WTC11 (cell line): ENCODE data around the gene FAM89A. TPM values are rescaled to one million over a fixed set of nuclear protein-coding genes. Genes with fewer than 3 reads are reported as not detected.

Source experiments
- ATAC-seq: fragments of 200-7000 bp; cut with Tn5 transposase; 2 replicates; pipeline ENCODE4 v1.10.0; 2021; ENCODE audit warnings: mild to moderate bottlenecking, moderate library complexity
- CTCF ChIA-PET: fragments of 300-600 bp; sonication (Branson Sonifier 250); formaldehyde crosslinking; loops from one replicate; lab custom pipeline; 2021; ENCODE audit warnings: antibody characterized with exemption; lab: Charles Lee
- POLR2A ChIA-PET: fragments of 350-600 bp; sonication (Branson Sonifier 250); formaldehyde crosslinking; loops from one replicate; lab custom pipeline; 2021; ENCODE audit warnings: antibody characterized with exemption; lab: Charles Lee
- DNase-seq: peaks from one replicate; pipeline ENCODE4 v3.0.0; 2021; ENCODE audit warnings: low spot score
- H3K27ac Mint-ChIP-seq: 2 replicates; pipeline ENCODE4 v1.8.0; 2021; ENCODE audit warnings: mixed read lengths
- H3K27me3 Mint-ChIP-seq: 2 replicates; pipeline ENCODE4 v1.8.0; 2021; ENCODE audit warnings: low read depth, mild to moderate bottlenecking, moderate library complexity, mixed read lengths
- H3K36me3 Mint-ChIP-seq: 2 replicates; pipeline ENCODE4 v1.8.0; 2021; ENCODE audit warnings: mixed read lengths
- H3K4me1 Mint-ChIP-seq: 2 replicates; pipeline ENCODE4 v1.8.0; 2022; ENCODE audit warnings: mixed read lengths
- H3K4me3 Mint-ChIP-seq: 2 replicates; pipeline ENCODE4 v1.8.0; 2021; ENCODE audit warnings: mild to moderate bottlenecking, moderate library complexity, mixed read lengths
- H3K9me3 Mint-ChIP-seq: 2 replicates; pipeline ENCODE4 v1.8.0; 2021; ENCODE audit warnings: mixed read lengths
- ATF6 ChIP-seq: sonication (generic); formaldehyde crosslinking; IDR thresholded peaks from 2 replicates; pipeline ENCODE4 v1.8.1; 2023; ENCODE audit warnings: mild to moderate bottlenecking, missing genetic modification reagents
- E2F4 ChIP-seq: sonication (generic); formaldehyde crosslinking; IDR thresholded peaks from 2 replicates; pipeline ENCODE4 v1.8.1; 2022; ENCODE audit warnings: low read depth, mild to moderate bottlenecking, moderate library complexity, missing genetic modification reagents, borderline replicate concordance
- EMX1 ChIP-seq: fragments of 250-450 bp; sonication (Bioruptor Pico); IDR thresholded peaks from 2 replicates; pipeline ENCODE4 v1.8.0; 2021; ENCODE audit warnings: mild to moderate bottlenecking
- GABPB1 ChIP-seq: sonication (generic); formaldehyde crosslinking; IDR thresholded peaks from 2 replicates; pipeline ENCODE4 v1.8.1; 2023; ENCODE audit warnings: mild to moderate bottlenecking, missing genetic modification reagents
- GTF2I ChIP-seq: fragments of 250-450 bp; sonication (Bioruptor Pico); conservative IDR thresholded peaks from 2 replicates; pipeline ENCODE4 v1.4.0; 2021; ENCODE audit warnings: mild to moderate bottlenecking
- JUN ChIP-seq: sonication (generic); formaldehyde crosslinking; IDR thresholded peaks from 2 replicates; pipeline ENCODE4 v1.8.0; 2023; ENCODE audit warnings: mild to moderate bottlenecking, missing genetic modification reagents
- MYBL2 ChIP-seq: sonication (generic); formaldehyde crosslinking; IDR thresholded peaks from 2 replicates; pipeline ENCODE4 v1.8.1; 2023; ENCODE audit warnings: mild to moderate bottlenecking, moderate library complexity, missing genetic modification reagents
- PRDM15 ChIP-seq: sonication (generic); formaldehyde crosslinking; IDR thresholded peaks from 2 replicates; pipeline ENCODE4 v1.8.0; 2022; ENCODE audit warnings: missing genetic modification reagents
- SOX15 ChIP-seq: fragments of 250-450 bp; sonication (Bioruptor Pico); IDR thresholded peaks from 2 replicates; pipeline ENCODE4 v1.9.0; 2021; ENCODE audit warnings: mild to moderate bottlenecking
- SP1 ChIP-seq: sonication (generic); formaldehyde crosslinking; conservative IDR thresholded peaks from 2 replicates; pipeline ENCODE4 v1.8.1; 2022; ENCODE audit warnings: missing genetic modification reagents
- ZNF219 ChIP-seq: sonication (generic); formaldehyde crosslinking; IDR thresholded peaks from 2 replicates; pipeline ENCODE4 v1.8.0; 2023; ENCODE audit warnings: missing genetic modification reagents, mild to moderate bottlenecking, borderline replicate concordance
- ZNF232 ChIP-seq: sonication (generic); formaldehyde crosslinking; IDR thresholded peaks from 2 replicates; pipeline ENCODE4 v1.8.0; 2022; ENCODE audit warnings: mild to moderate bottlenecking, missing genetic modification reagents
- ZNF281 ChIP-seq: sonication (generic); formaldehyde crosslinking; IDR thresholded peaks from 2 replicates; pipeline ENCODE4 v1.8.0; 2023; ENCODE audit warnings: mild to moderate bottlenecking, missing genetic modification reagents
- ZNF423 ChIP-seq: fragments of 250-450 bp; sonication (Bioruptor Pico); IDR thresholded peaks from 2 replicates; pipeline ENCODE4 v2.1.2; 2022; ENCODE audit warnings: mild to moderate bottlenecking, moderate library complexity
- ZNF425 ChIP-seq: fragments of 250-450 bp; sonication (Bioruptor Pico); conservative IDR thresholded peaks from 2 replicates; pipeline ENCODE4 v1.9.0; 2021; ENCODE audit warnings: mild to moderate bottlenecking
- ZNF671 ChIP-seq: fragments of 250-450 bp; sonication (Bioruptor Pico); IDR thresholded peaks from 2 replicates; pipeline ENCODE4 v1.8.0; 2021; ENCODE audit warnings: mild to moderate bottlenecking
- total RNA-seq: library from RNA; stranded (reverse); gene quantifications from 3 replicates; pipeline ENCODE4 v1.2.3, GENCODE V29; 2021
- TF ChIP-seq, protein P1 (sequence below): sonication (generic); formaldehyde crosslinking; conservative IDR thresholded peaks from 2 replicates; pipeline ENCODE4 v1.8.1; 2023; ENCODE audit warnings: mild to moderate bottlenecking, low read depth, missing genetic modification reagents, moderate library complexity

The FAM89A gene
- total RNA-seq, 1 experiment from 2014 or later: 2.4 TPM

- TF ChIP-seq PRDM15 (CRISPR knock-in tag): no peak
- no peak for TF ChIP-seq ZNF232 (CRISPR knock-in tag)
These were observed 56.2 kb downstream of the FAM89A start (continued) for GRCh38 chr1:230983811-230984210.

DNA sequence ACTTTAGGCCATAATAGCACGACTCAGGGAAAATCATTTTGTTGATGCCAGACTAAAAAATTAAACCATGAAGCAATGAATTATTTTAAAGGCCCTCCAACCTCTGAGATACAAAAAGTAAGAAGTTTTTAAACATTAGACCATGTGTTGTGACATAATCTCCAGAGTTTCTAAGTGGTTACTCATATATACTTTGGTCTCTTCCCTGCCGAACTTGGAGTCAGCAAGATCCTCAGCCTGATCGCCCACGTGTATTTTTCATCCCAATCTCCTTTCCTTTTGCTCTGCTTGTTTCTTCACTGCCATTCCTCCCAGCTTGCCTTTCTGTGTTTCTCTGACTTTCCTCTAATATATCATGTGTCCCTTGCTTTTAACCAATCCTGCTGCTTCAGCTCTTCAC lies 57.4 kb downstream of the FAM89A start:
- no peak overlapping the region for H3K4me3 Mint-ChIP-seq
- TF ChIP-seq EMX1 (no peak), ZNF671 (no peak), MYBL2 (CRISPR knock-in tag) (no peak), ATF6 (CRISPR knock-in tag) (no peak), ZNF219 (no peak), ZNF281 (CRISPR knock-in tag) (no peak), E2F4 (CRISPR knock-in tag) (no peak), GABPB1 (CRISPR knock-in tag) (no peak), SOX15 (no peak), SP1 (CRISPR knock-in tag) (no peak), ZNF423 (no peak), JUN (CRISPR knock-in tag) (no peak), GTF2I (CRISPR knock-in tag) (no peak), ZNF425 (CRISPR knock-in tag) (no peak)
- TF ChIP-seq, protein P1, sequence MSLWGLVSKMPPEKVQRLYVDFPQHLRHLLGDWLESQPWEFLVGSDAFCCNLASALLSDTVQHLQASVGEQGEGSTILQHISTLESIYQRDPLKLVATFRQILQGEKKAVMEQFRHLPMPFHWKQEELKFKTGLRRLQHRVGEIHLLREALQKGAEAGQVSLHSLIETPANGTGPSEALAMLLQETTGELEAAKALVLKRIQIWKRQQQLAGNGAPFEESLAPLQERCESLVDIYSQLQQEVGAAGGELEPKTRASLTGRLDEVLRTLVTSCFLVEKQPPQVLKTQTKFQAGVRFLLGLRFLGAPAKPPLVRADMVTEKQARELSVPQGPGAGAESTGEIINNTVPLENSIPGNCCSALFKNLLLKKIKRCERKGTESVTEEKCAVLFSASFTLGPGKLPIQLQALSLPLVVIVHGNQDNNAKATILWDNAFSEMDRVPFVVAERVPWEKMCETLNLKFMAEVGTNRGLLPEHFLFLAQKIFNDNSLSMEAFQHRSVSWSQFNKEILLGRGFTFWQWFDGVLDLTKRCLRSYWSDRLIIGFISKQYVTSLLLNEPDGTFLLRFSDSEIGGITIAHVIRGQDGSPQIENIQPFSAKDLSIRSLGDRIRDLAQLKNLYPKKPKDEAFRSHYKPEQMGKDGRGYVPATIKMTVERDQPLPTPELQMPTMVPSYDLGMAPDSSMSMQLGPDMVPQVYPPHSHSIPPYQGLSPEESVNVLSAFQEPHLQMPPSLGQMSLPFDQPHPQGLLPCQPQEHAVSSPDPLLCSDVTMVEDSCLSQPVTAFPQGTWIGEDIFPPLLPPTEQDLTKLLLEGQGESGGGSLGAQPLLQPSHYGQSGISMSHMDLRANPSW (CRISPR knock-in tag): no peak
- H3K36me3 Mint-ChIP-seq: peaks cover 8% of the 10 kb centered on the region
- peaks cover 22% of the 10 kb centered on the region for H3K4me1 Mint-ChIP-seq
- DNase-seq (no peak), ATAC-seq (no peak)
- ChIA-PET CTCF (no interaction called here), POLR2A (no interaction called here)
- H3K9me3 Mint-ChIP-seq: no peaks in the 10 kb centered on the region
- H3K27me3 Mint-ChIP-seq: peaks cover 2% of the 10 kb centered on the region
- H3K27ac Mint-ChIP-seq: no peak overlapping the region
